Peyer's patch (tissue), 4 donors: ENCODE results near the gene TNK2. TPM values are rescaled to one million over a fixed set of nuclear protein-coding genes. Genes with fewer than 3 reads are reported as not detected.

Source experiments
- DNase-seq, 3 donors: peaks; one replicate each; pipeline ENCODE4 v3.0.0-alpha.2; 2017 to 2019
- H3K27ac ChIP-seq, 4 donors: fragments of 200-600 bp; sonication (generic); one replicate each; pipeline ENCODE4 v1.5.1; 2016 to 2019
- H3K27me3 ChIP-seq, 2 donors: fragments of 200-600 bp; sonication (generic); one replicate each; pipeline ENCODE4 v1.5.1; 2019
- H3K36me3 ChIP-seq, 3 donors: fragments of 200-600 bp; sonication (generic); one replicate each; pipeline ENCODE4 v1.5.1; 2016 to 2019
- H3K4me1 ChIP-seq, 4 donors: fragments of 200-600 bp; sonication (generic); one replicate each; pipeline ENCODE4 v1.5.1; 2016 to 2019
- H3K4me3 ChIP-seq, 4 donors: fragments of 200-600 bp; sonication (generic); 1 replicate in 3 of 4; 2 replicates in 1 of 4; pipeline ENCODE4 v1.5.1; 2016 to 2019; ENCODE audit warnings: mild to moderate bottlenecking in 1 of 4
- H3K9me3 ChIP-seq, 4 donors: fragments of 200-600 bp; sonication (generic); one replicate each; pipeline ENCODE4 v1.5.1; 2016 to 2019; ENCODE audit warnings: mild to moderate bottlenecking in 1 of 4
- CTCF ChIP-seq, 6 experiments: fragments of 450-650 bp in 4 of 6; fragments of 200-600 bp in 2 of 6; sonication (generic) in 1 of 6; IDR thresholded peaks; one replicate each; pipeline ENCODE4 v1.5.1; 2017 to 2019; ENCODE audit warnings: antibody characterized with exemption in 6 of 6, mild to moderate bottlenecking in 3 of 6, moderate library complexity in 1 of 6
- POLR2A ChIP-seq, 2 donors: fragments of 450-650 bp; IDR thresholded peaks; one replicate each; pipeline ENCODE4 v1.5.1; 2017; ENCODE audit warnings: antibody characterized with exemption in 2 of 2, mild to moderate bottlenecking in 2 of 2, moderate library complexity in 2 of 2
- total RNA-seq, 4 donors: library from RNA; depleted of rRNA; stranded (reverse); fragments of >200 nt; gene quantifications; one replicate each; pipeline ENCODE4 v1.1.0, GENCODE V29; 2016

Gene TNK2
- total RNA-seq, 4 donors from 2014 or later: 18.6 to 149 (median 24.6) TPM

GRCh38 chr3:195893516-195893915 is 14.8 kb downstream of the TNK2 start:
- no peaks in the 10 kb centered on the region for H3K36me3 ChIP-seq
- H3K27ac ChIP-seq: peak overlapping the region in 1 of 4 donors; percentile 31
- no peak for DNase-seq
- no peaks in the 10 kb centered on the region for H3K27me3 ChIP-seq
- no peaks in the 10 kb centered on the region for H3K9me3 ChIP-seq
- H3K4me1 ChIP-seq: peaks cover 5 to 47% (median 18%) of the 10 kb centered on the region in 4 donors
- TF ChIP-seq POLR2A (IDR thresholded peaks at IDR 0.05) (no peak), CTCF (IDR thresholded peaks at IDR 0.05) (no peak)
- no peak overlapping the region for H3K4me3 ChIP-seq

- H3K36me3 ChIP-seq: no peaks in the 10 kb centered on the region
- no peak for TF ChIP-seq CTCF (IDR thresholded peaks at IDR 0.05)
Observed at GRCh38 chr3:195893044-195893395, 15.3 kb downstream of the TNK2 start.

GRCh38 chr3:195892105-195893043 is 16.0 kb downstream of the TNK2 start:
- Histone ChIP-seq H3K36me3 (no peaks in the 10 kb centered on the region), H3K9me3 (no peaks in the 10 kb centered on the region), H3K4me3 (peak overlapping the region in 2 of 4 donors; percentile 7 to 35), H3K4me1 (peaks cover 5 to 47% (median 17%) of the 10 kb centered on the region in 4 donors), H3K27me3 (no peaks in the 10 kb centered on the region), H3K27ac (peak overlapping the region in 3 of 4 donors; percentile 31 to 48 (median 35))
- peak in 1 of 3 donors; percentile 52 for DNase-seq
- TF ChIP-seq POLR2A (IDR thresholded peaks at IDR 0.05): no peak
- TF ChIP-seq CTCF (IDR thresholded peaks at IDR 0.05): no peak

More at GRCh38 chr3:195893044-195893395, 15.3 kb downstream of the TNK2 start:
- H3K27me3 ChIP-seq: no peaks in the 10 kb centered on the region
- H3K4me1 ChIP-seq: peaks cover 5 to 47% (median 18%) of the 10 kb centered on the region in 4 donors
- peak overlapping the region in 1 of 4 donors; percentile 35 for H3K4me3 ChIP-seq
- peak overlapping the region in 3 of 4 donors; percentile 31 to 48 (median 35) for H3K27ac ChIP-seq
- H3K9me3 ChIP-seq: no peaks in the 10 kb centered on the region
- no peak for DNase-seq

GRCh38 chr3:195891431-195892104 is 16.8 kb downstream of the TNK2 start:
- TF ChIP-seq CTCF (IDR thresholded peaks at IDR 0.05): no peak
- TF ChIP-seq POLR2A (IDR thresholded peaks at IDR 0.05): no peak
- DNase-seq: no peak
- Histone ChIP-seq H3K36me3 (no peaks in the 10 kb centered on the region), H3K27ac (peak overlapping the region in 1 of 4 donors; percentile 25), H3K4me1 (peaks cover 5 to 39% (median 14%) of the 10 kb centered on the region in 4 donors), H3K4me3 (peak overlapping the region in 1 of 4 donors; percentile 7), H3K9me3 (no peaks in the 10 kb centered on the region), H3K27me3 (no peaks in the 10 kb centered on the region)

GRCh38 chr3:195889870-195890295 is 18.5 kb downstream of the TNK2 start:
- no peaks in the 10 kb centered on the region for H3K36me3 ChIP-seq
- no peak overlapping the region for H3K4me3 ChIP-seq
- peaks cover 0 to 33% (median 11%) of the 10 kb centered on the region in 4 donors for H3K4me1 ChIP-seq
- H3K27me3 ChIP-seq: no peaks in the 10 kb centered on the region
- TF ChIP-seq POLR2A (IDR thresholded peaks at IDR 0.05): no peak
- no peak for TF ChIP-seq CTCF (IDR thresholded peaks at IDR 0.05)
- H3K9me3 ChIP-seq: no peaks in the 10 kb centered on the region
- no peak overlapping the region for H3K27ac ChIP-seq
- no peak for DNase-seq
